Gastrocnemius medialis (tissue), 4 donors: ENCODE measurements around the gene STPG1.

ENCODE experiments used
- POLR2A ChIP-seq, 2 donors: fragments of 450-650 bp; IDR thresholded peaks; one replicate each; pipeline ENCODE4 v1.6.1; 2017; ENCODE audit warnings: antibody characterized with exemption in 2 of 2, mild to moderate bottlenecking in 2 of 2, moderate library complexity in 2 of 2
- TF ChIP-seq, protein P1 (sequence below), 5 experiments: fragments of 450-650 bp in 3 of 5; fragments of 200-600 bp in 2 of 5; sonication (generic) in 2 of 5; IDR thresholded peaks in 4 of 5; conservative IDR thresholded peaks in 1 of 5; 1 replicate in 4 of 5; 2 replicates in 1 of 5; pipeline ENCODE4 v1.5.1; 2016 to 2019; ENCODE audit warnings: antibody characterized with exemption in 5 of 5, mild to moderate bottlenecking in 3 of 5, moderate library complexity in 3 of 5

DNA sequence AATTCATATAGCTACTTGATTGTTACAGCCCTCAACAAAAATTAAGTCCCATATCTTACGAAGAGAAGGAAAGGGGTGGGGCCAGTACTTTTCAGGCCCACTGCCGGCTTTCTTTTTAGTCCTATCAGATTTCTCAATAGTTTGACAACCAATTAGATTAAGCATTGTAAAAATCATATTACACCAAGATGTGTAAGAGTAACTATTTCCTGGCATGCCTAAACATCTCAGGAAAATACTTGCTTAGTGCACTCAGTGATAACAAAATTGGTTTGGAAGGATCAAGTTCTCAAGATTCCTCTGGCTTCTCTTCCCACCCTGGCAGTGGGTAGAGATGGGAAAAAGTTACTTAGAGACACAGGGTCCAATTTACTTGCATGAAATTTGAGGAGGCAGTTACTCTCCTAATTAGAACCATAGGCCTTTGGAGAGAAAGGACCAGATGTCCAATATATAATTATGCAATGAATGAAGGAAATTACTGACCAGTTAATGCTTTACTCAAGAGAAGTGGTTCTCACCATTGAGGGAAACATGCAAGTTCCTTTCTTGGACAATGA is 30.1 kb downstream of the STPG1 start:
- TF ChIP-seq, protein P1, sequence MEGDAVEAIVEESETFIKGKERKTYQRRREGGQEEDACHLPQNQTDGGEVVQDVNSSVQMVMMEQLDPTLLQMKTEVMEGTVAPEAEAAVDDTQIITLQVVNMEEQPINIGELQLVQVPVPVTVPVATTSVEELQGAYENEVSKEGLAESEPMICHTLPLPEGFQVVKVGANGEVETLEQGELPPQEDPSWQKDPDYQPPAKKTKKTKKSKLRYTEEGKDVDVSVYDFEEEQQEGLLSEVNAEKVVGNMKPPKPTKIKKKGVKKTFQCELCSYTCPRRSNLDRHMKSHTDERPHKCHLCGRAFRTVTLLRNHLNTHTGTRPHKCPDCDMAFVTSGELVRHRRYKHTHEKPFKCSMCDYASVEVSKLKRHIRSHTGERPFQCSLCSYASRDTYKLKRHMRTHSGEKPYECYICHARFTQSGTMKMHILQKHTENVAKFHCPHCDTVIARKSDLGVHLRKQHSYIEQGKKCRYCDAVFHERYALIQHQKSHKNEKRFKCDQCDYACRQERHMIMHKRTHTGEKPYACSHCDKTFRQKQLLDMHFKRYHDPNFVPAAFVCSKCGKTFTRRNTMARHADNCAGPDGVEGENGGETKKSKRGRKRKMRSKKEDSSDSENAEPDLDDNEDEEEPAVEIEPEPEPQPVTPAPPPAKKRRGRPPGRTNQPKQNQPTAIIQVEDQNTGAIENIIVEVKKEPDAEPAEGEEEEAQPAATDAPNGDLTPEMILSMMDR (IDR thresholded peaks at IDR 0.05 in 4 of 5, conservative IDR thresholded peaks at IDR 0.05 in 1 of 5) = no peak
- no peak for TF ChIP-seq POLR2A (IDR thresholded peaks at IDR 0.05)
